DMS114 treated with DMSO at 0.1 percent for 48 hours (cell line): ENCODE data around the gene ABCG5.

Experiments used
- DNase-seq: peaks from one replicate; lab custom pipeline; 2025; ENCODE audit not compliant: unreplicated experiment; lab: John Stamatoyannopoulos, UW

ABCG5 gene

DNA sequence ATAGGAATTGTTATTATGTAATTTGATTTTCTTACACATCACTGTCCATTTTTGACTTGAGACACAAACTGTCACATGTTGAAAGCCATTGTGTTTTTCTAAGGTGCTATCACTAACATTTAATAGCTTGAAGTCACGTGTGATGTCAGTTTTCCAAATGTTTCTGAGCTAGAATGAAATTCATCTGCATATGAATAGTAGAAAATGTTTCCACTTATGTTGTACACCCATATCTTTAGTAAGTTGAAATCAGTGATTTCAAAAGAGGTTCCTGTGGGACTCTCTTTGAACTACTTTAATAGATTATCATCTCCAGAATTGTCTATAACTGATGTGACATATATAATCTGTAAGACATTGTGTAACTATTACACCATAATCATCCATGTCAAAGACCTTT, 27.8 kb downstream of the ABCG5 start:
- no peak for DNase-seq

DNA sequence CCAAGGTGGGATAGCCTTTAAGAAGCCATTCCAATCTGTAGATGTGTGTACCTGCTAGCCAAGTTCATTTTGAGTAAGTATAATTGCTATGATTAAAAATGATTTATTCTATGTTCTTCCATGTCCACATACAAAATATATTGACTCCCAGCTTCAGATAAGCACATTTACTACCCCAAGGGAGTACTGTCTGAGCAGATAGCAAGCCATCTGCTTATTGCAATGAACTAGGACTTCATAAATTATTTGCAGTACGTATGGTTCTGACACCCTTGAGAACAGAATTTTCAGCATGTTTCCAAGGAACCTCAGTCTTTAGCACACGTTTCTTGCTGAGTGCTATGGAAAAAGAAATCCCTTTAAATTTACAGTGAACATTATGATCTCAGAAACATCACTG, 28.2 kb downstream of the ABCG5 start:
- DNase-seq: no peak

DNA sequence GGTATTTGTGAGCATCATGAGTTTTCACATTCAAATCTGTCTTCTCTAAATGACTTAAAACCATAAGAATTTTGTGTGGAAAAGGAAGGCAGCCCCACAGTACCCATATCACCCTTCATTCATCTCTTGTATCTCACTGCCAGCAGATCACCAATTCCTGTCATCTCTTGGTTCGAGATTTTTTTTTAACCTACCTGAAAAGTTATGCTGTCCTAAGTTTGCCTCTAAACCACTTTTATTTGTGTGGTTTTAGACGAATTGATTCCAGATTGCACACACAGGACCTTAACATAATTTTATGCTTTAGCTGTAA, 32.0 kb downstream of the ABCG5 start:
- DNase-seq: no peak

DNA sequence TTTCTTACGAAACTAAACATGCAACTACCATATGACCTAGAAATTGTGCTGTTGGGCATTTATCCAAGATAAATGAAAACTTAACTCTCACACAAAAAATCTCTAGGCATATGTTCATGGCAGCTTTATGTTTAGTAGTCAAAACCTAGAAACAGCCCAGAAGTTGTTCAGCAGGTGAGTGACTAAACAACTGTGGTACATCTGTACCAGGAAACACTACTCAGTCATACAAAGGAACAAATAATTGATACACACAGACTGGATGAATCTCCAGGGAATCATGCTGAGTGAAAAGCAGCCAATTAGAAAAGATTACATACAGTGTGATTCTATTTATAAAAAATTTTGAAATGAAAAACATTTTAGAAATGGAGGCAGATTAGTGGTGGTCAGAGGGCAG, 35.5 kb downstream of the ABCG5 start:
- DNase-seq: no peak

DNA sequence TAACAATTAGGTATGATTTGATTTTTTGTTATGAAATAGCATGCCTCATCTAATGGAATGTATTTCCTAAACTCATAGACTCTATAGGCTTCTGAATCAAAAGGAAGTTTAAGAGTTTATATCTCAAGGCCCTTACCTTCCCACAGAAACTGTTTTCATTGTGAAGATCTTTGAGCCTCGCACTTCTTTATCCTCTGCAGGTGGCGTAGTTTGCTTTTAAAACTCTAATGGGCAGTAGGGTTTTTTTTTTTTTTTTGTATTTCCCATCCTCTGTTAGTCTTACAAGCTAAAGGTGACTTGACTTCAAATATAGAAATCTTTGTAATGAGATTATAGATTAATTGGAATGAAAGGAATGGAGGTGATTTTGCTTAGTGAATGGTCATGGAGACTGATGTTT, 36.5 kb downstream of the ABCG5 start:
- no peak for DNase-seq

DNA sequence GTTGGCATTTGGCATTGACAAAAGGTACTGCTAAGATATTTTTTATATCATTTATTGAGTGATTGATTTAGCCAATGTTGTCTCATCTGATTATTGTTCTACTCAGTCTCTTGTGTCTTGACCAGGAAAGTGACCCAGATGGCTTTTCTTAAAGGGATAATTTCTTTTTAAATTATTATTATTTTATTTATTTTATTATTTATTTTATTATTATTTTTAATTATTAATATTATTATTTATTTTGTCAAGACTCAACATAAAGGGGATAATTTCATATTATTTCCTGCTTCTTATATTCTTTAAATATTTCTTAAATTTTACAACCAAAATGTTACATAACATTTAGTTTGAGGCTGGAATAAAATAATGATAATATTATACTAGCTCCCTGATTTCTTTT, 37.7 kb downstream of the ABCG5 start:
- no peak for DNase-seq

DNA sequence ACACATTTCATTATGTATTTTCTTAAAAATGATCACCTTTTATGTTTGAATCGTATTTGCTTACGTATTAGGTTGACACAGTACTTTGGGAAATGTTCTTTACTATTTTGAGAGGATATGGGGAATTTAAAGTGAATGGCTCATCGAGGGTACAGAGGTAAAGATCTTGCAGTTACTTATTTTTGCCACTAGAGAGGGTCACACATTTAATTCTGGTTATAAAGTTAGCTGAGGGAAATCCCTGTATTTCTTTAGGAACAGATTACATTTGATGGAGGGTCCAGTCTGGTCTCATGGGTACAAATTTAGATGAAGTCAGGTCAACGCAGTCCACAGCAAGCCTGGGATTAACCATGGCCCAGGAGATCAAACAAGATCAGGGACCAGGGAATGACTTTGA, 40.3 kb downstream of the ABCG5 start:
- DNase-seq: peak; percentile 2

DNA sequence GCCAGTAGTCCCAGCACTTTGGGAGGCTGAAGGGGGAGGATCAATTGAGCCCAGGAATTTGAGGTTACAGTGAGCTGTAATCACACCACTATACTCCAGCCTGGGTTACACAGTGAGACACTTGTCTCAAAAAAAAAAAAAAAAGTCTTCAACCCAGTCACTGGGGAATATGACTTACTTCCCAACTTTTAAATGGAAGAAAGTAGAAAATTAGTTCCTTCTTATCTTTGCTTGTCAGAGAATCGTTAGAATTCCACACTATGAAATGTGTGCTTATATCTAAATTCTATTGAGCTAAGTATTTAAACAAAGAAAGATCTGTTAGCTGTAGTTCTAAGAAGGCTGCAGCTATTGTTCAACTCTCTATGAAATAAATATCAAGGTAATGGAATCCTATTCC, 42.4 kb downstream of the ABCG5 start:
- no peak for DNase-seq

DNA sequence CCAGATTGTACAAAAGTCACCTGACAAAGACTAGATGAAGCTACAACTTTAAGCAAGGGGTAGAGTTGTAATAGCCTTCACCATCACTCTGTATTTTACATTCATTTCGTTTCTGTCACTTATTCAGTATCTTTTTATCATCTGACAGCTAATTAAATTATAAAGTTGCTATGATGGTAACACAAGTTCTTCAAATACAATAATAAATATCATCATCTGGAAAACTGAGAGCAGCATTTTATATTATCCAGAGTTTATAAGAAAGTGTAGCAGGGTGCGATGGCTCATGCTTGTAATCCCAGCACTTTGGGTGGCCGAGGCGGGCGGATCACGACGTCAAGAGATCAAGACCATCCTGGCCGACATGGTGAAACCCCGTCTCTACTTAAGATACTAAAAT, 43.7 kb downstream of the ABCG5 start:
- no peak for DNase-seq

DNA sequence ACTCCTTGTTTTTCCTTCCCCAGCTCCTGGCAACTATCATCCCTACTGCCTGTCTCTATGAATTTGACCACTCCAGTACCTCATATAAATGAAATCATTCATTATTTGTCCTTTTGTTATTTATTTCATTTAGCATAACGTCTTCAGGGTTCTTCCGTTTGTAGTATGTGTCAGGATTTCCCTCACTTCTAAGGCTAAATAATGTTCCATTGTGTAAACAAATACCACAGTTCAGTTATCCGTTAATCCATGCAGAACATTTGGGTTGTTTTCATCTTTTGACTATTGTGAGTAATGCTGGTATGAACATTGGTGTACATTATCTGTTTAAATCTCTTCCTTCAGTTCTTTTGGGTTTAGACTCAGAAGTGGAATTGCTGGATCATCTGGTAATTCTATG, 46.0 kb downstream of the ABCG5 start:
- DNase-seq: no peak

DNA sequence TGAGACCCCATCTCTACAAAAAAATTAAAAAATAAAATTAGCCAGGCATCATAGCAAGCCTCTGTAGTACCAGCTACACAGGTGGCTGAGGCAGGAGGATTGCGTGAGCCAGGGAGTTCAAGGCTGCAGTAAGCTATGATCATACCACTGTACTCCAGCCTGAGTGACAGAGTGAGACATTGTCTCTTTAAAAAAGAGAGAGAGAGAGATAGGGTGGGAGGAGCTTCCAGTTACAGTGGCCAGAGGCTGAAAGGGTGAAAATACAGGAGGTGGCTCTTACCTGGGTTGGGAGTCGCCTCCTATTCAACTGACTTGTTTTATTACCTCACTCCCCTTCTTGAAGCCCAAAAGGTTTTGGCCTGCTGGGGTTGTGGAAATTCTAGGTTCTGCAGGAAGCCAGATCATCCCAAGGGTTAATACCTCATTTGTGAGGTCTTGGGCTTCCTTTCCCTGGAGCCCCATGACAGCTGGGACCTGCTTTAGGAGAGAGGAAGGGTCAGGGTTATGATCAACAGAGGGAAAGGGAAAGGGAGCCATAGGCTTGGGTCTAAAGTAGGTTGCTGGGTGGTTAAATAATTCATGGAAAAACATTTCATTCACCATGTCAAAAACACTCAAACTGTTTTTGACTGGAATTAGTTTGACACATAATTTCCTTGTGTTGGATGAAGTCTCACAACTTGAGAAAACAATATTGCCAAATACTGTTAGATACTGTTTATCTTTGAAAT, 47.4 kb downstream of the ABCG5 start:
- no peak for DNase-seq

DNA sequence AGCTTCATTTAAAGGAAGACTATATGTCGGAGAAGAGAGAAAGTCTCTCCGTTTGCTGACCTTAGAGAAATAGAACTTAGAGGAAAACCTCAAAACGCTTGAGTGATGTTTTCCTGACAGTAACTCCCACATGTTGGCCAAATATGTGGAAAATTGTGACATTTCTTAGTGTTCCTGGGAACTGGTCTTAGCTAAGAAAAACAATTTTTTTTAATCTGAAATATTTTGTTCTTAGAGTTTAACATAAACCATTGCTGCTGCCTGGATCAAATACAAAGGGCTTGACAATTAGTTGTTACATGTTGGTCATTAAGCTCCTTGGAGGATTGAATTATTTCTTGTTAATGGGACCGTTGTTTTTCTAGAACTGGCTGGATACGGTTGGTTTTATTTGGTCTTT, 48.5 kb downstream of the ABCG5 start:
- DNase-seq: no peak

DNA sequence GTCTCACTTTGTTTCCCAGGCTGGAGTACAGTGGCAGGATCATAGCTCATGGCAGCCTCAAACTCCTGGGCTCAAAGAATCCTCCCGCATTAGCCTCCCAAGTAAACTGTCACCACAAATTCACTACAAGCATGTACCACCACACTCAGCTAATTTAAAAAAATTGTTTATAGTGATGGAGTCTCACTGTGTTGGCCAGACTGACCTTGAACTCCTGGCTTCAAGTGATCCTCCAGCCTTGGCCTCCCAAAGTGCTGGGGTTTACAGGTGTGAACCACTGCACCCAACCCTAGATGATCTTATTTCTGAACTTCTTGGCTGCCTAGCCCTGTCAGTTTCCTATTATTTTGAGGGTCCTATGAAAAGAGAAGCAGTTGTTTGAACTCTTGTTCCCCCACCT, 50.0 kb downstream of the ABCG5 start:
- DNase-seq: no peak

DNA sequence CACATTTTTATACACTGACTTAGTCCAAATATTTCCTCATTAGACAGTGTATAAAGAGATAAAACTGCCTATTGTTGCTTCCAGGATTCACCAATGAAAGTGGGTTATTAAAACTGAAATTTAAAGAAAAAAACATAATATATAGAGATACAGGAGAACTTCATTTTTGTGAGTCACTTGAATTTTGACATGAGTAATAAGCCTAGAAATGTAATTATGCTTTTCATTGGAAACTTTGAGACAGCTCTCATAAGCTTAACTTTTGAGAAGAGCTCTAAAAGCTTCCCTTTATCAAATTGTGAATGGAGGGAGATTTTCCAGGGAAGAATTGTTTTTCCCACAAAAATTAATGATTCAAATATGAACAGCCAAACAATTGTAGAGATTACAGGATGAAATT, 50.7 kb downstream of the ABCG5 start:
- DNase-seq: no peak

DNA sequence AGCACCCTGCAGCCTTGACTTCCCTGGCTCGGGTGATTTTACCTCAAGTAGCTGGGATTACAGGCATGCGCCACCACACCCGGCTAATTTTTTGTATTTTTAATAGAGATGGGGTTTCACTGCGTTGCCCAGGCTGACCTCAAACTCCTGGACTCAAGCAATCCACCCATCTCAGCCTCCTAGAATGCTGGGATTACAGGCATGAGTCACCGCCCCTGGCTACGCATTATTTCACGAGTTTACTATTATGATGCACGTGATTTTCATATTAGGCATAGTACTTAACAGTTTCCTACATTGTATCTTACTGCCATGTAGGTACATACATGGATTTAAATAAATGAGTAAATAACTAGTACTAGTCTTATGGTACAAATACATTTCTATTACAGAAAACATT, 60.4 kb downstream of the ABCG5 start:
- DNase-seq: no peak

DNA sequence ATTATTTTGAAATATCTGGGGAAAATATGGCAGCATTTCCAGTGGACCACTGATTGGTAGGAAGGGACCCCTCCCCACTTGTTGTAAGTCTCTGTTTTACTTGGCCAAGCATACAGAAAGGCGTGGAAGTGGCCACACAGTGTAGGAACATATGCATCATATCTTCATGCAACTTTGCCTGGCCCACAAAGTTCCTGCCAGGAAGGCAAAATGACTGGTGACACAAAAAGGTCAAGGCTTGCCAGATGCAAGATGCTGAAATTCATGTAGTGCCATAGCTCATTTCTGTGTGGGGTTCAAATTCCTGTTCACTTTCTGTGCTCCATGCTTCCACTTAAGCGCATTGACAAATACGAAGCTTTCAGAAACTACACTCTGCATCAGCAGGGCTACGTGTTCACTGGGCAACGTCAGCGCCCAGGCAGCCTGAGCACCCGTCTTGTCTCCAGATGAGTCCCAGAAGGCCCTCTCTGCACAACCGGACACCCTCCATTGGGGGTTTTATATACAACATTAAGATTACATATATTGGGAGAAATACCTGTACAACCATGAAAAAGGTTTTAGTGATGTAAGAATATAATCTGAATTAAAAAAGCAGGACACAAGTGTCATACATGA, 61.2 kb downstream of the ABCG5 start:
- DNase-seq: no peak

DNA sequence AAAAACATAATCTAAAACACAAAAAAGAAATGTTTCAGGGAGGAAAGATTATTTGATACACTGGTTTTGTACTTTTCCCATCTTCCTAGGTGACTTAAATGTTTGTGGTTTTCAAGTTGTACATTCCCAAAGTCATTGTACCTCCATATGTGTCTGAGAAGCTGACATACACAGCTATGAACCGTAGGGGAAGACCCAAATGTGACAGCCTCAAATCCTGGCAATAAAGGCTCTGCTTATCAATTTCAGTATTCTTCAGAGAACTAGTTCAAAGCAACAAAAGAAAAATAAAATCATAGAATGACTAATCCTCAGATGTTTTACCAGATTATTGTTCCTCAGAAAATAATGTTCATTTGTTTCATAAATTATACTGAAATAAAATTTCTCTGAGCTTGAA, 62.3 kb downstream of the ABCG5 start:
- no peak for DNase-seq

DNA sequence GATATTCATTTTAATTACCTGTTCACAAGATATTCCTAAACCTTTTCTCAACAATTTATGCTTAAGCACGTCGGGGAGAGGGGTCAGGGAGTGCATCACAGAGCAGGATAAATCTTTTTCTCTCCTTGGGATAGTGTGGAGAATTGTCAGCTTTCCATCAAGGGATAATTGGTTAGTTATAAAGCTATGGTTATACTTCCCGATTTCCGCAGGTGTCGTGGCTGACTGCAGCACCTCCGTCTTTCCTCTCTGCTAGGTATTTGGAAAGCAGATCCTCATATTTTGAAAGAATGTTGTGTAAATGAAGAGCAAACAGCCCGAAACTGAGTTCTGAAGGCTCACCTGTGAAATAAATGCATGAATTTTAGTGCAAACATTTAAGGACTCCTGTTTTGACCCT, 64.0 kb downstream of the ABCG5 start:
- DNase-seq: no peak

DNA sequence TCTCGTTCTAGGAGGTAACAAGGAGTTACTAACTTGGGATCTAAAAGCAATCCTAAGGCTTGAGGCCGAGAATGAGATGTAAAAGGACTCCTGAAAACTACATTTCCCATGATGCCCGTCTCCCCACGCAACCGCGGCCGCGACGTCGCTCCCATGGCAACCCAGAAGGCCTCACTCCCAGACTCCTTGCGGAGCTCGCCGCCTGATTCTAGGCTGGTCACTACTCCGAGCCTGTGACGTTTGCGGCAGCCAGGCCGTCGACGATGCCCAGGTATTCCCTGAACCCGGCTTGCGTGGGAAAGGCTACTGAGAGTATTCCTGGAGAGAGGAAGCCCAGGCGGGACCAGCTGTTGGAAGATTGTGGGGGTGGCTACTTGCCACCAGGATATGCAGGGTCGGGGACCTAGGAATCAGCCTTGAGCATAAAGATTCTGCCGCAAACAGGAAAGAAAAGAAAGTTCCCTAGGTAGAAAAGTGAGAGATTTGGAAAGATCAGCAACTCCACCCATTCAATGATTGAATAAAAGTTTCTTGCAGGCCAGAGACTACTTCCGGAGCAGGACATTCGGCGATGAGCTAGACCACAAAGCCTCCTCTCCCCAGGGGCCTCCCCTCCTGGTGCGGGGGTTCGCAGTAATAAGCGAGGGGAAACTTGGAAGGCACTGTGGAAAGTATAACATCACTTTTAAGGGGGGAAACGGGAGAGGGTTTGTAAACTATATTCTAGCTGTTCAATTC, 64.6 kb downstream of the ABCG5 start, which contains the start of gene DYNC2LI1:
Gene DYNC2LI1 (plus strand): TSS at position 164 of the 738 bp plus-strand sequence. CDS start 100 bp downstream, at position 264.
- peak; percentile 89 for DNase-seq

DNA sequence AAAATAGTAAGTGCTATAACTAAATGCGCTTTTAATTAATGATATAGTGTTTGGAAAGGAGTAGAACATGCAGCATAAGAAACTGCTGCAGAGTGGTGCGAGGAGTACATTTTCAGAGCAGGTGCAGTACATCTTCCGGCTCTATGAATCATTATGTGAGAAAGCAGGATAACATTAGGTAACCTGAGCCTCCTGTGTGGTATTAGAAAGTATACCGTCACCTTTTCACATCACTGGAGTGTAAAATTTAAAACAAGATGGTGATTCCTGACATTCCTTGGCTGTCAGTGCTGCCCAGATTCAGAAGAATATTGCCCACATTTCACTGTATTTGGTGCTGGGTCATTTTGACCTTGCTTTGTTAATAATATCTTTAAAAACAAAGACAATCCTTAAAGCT, 72.6 kb downstream of the ABCG5 start:
- DNase-seq: no peak

DNA sequence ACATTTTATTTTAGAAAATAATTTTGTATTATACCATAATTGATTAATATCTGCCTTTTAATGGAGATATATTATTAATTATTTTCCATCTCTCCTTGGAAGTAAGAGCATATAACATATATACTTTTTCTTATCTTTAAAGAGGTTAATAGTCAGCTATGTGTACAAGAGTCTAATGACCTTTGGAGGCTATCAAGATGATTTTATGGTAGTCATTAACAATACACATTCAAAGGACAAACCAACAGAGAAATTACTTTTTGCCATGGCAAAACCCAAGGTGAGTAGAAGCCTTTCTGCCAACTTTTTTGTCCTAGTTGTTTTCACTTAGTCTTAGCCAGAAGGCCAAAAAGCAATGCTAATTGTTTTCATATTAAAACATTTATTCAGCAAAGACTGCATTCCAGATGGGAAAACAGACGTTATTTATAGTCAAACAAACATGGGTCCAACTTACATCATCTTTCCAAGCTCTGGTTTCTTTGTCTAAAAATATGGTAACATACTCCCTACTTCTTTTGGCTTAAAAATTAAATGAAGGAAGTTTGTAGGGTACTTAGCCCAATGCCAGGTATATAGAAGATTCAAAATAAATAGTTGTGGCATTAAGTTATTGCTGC, 74.4 kb downstream of the ABCG5 start:
- DNase-seq: no peak

DNA sequence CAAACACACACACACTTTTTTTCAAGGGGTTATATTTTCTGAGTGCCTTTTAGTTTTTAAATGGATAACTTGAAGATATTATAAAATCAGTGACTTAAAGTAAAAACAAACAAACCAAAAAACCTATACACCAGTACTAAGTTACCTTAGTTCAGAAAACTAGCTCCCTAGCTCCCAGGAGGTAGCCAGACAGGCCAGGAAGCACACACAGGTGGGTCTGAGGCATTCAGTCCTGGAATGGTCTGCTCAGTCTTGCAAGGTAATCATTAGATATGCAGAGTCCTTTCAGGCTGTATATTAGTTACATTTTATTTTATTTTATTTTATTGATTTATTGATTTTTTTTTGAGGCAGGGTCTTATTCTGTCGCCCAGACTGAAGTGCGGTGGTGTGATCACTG, 75.5 kb downstream of the ABCG5 start:
- no peak for DNase-seq
